Large intestine (tissue), 12 donors: ENCODE measurements around the gene TYSND1. TPM values are rescaled to one million over a fixed set of nuclear protein-coding genes. Genes with fewer than 3 reads are reported as not detected.

ENCODE experiments used
- DNase-seq, 2 donors: peaks; one replicate each; pipeline versions ENCODE4 v3.0.0 to v3.0.0-alpha.2; 2013
- H3K27ac ChIP-seq: one replicate; pipeline ENCODE4 v1.5.1; 2013; ENCODE audit warnings: low read length
- H3K27me3 ChIP-seq: 2 replicates; pipeline ENCODE4 v1.6.1; 2013; ENCODE audit warnings: low read length; ENCODE audit not compliant: control insufficient read depth, insufficient read depth
- H3K36me3 ChIP-seq: 2 replicates; pipeline ENCODE4 v1.6.1; 2013; ENCODE audit warnings: low read length; ENCODE audit not compliant: control insufficient read depth, insufficient read depth
- H3K4me1 ChIP-seq: one replicate; pipeline ENCODE4 v1.6.1; 2013; ENCODE audit warnings: low read length; ENCODE audit not compliant: control insufficient read depth, insufficient read depth
- H3K4me3 ChIP-seq: one replicate; pipeline ENCODE4 v1.5.1; 2013; ENCODE audit warnings: low read length
- H3K9me3 ChIP-seq: one replicate; pipeline ENCODE4 v1.6.1; 2013; ENCODE audit warnings: mild to moderate bottlenecking, low read depth, low read length, moderate library complexity; ENCODE audit not compliant: control insufficient read depth
- WGBS: methylation state at CpG from one replicate; pipeline ENCODE4 v1.1.5; 2013; ENCODE audit warnings: low lambda C conversion rate; ENCODE audit not compliant: insufficient coverage; 5-methylcytosine and 5-hydroxymethylcytosine counted together
- long read RNA-seq, 11 donors: transcript quantifications; one replicate each; lab custom pipeline, GENCODE V29; 2026
- polyA plus RNA-seq: library from polyadenylated mRNA; unstranded; fragments of 120-200 nt; gene quantifications from one replicate; pipeline ENCODE4 v1.2.1, GENCODE V29; 2013

The TYSND1 gene, protein sequence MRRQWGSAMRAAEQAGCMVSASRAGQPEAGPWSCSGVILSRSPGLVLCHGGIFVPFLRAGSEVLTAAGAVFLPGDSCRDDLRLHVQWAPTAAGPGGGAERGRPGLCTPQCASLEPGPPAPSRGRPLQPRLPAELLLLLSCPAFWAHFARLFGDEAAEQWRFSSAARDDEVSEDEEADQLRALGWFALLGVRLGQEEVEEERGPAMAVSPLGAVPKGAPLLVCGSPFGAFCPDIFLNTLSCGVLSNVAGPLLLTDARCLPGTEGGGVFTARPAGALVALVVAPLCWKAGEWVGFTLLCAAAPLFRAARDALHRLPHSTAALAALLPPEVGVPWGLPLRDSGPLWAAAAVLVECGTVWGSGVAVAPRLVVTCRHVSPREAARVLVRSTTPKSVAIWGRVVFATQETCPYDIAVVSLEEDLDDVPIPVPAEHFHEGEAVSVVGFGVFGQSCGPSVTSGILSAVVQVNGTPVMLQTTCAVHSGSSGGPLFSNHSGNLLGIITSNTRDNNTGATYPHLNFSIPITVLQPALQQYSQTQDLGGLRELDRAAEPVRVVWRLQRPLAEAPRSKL
- 15.7 TPM for polyA plus RNA-seq
- long read RNA-seq, donor 1, partial matches to known transcripts: 0 of 2 reads
- long read RNA-seq, donor 1, other reads (novel, unspliced or antisense): 0 of 2 reads
- long read RNA-seq, donor 2, transcript TYSND1-201 (4 exons, 3,644 nt): major isoform, 7 of 11 reads
- long read RNA-seq, donor 2, partial matches to known transcripts: 0 of 11 reads
- long read RNA-seq, donor 2, other reads (novel, unspliced or antisense): 0 of 11 reads
- long read RNA-seq, donor 3: 0 reads
- long read RNA-seq, donor 4, partial matches to known transcripts: 0 of 1 reads
- long read RNA-seq, donor 4, other reads (novel, unspliced or antisense): 0 of 1 reads
- long read RNA-seq, donor 5, partial matches to known transcripts: 0 of 6 reads
- long read RNA-seq, donor 5, other reads (novel, unspliced or antisense): 0 of 6 reads
- long read RNA-seq, donor 6, transcript TYSND1-201 (4 exons, 3,644 nt): major isoform, 5 of 15 reads
- long read RNA-seq, donor 6, partial matches to known transcripts: 9 of 15 reads
- long read RNA-seq, donor 6, other reads (novel, unspliced or antisense): 0 of 15 reads
- long read RNA-seq, donor 7, partial matches to known transcripts: 0 of 2 reads
- long read RNA-seq, donor 7, other reads (novel, unspliced or antisense): 0 of 2 reads
- long read RNA-seq, donor 8, transcript TYSND1-201 (4 exons, 3,644 nt): major isoform, 12 of 24 reads
- long read RNA-seq, donor 8, partial matches to known transcripts: 8 of 24 reads
- long read RNA-seq, donor 8, other reads (novel, unspliced or antisense): 0 of 24 reads
- long read RNA-seq, donor 9, transcript TYSND1-201 (4 exons, 3,644 nt): major isoform, 7 of 11 reads
- long read RNA-seq, donor 9, partial matches to known transcripts: 0 of 11 reads
- long read RNA-seq, donor 9, other reads (novel, unspliced or antisense): 0 of 11 reads
- long read RNA-seq, donor 10, transcript TYSND1-201 (4 exons, 3,644 nt): major isoform, 8 of 10 reads
- long read RNA-seq, donor 10, partial matches to known transcripts: 0 of 10 reads
- long read RNA-seq, donor 10, other reads (novel, unspliced or antisense): 0 of 10 reads
- long read RNA-seq, donor 11, partial matches to known transcripts: 0 of 10 reads
- long read RNA-seq, donor 11, other reads (novel, unspliced or antisense): 0 of 10 reads

DNA sequence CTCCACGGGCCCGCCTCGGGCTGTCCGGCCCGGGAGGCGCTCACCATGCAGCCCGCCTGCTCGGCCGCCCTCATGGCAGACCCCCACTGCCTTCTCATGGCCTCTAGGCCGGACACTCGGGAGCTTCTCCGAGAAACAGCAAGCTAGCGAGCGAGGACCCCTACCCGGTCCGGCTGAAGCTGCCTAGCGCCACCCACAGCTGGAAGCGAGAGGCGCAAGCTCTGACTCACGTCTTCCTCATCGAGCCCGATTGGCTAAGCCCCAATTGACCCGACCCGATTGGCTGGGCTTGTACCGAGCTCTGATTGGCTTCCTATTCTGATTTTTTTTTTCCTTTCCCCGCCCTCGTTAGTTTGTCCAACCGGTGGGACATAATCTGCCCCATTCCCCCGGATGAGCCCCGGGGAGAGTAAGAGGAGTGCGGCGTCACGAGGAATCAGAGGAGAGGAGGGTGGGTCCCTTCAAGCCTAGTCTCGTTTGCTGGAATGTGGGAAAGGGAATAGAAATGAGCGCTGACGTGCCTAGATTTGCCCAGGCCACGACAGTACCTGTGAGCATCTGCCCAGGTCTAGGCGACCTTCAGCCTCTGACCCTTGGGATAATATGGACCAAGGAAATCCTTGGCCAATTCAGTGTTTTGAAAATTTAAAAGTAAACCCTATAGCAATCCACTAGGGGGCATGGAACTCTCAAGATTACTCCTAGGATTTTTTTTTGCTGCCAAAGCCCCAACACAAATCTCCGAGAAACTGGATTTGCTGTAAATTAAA is at the start of gene TYSND1:
TYSND1 (minus strand) TSS at position 212 of the 770 bp plus-strand sequence; CDS start at position 98, 114 bp downstream.
- H3K9me3 ChIP-seq: no peaks in the 10 kb centered on the region
- peak; percentile 97 to 98 for DNase-seq
- no peaks in the 10 kb centered on the region for H3K27me3 ChIP-seq
- peak within 1 kb of the TSS; percentile 76 for H3K27ac ChIP-seq
- H3K36me3 ChIP-seq: peaks cover 22% of the 10 kb centered on the region
- peak within 1 kb of the TSS; percentile 69 for H3K4me3 ChIP-seq
- H3K4me1 ChIP-seq: peaks cover 16% of the 10 kb centered on the region
- no CpG with 5 or more reads among the region's 39 CpGs for WGBS

DNA sequence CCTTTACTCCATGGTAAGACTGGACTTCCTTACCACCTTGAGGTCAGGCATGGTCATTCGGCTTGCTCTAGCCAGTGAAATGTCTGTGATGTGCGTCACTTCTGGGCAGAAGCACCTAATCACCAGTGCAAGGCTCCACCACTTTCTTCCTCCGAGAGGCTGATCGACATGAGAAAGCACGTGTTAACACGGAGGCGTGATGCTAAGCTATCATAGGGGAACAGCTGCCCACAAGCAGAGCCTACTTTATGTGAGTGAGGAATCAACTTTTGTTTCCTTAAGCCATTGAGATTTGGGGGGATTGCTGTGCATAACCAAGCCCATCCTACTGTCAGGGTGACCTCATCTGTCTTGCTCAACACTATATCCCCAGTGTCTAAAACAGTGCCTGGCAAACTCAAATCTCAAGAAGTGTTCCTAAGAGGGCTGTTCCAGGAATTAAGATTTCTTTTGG is 46.9 kb upstream of the TYSND1 start:
- Histone ChIP-seq H3K36me3 (peaks cover 1% of the 10 kb centered on the region), H3K27ac (no peak overlapping the region), H3K9me3 (peaks cover under 1% of the 10 kb centered on the region), H3K27me3 (no peaks in the 10 kb centered on the region), H3K4me1 (no peaks in the 10 kb centered on the region), H3K4me3 (no peak overlapping the region)
- no peak for DNase-seq
- WGBS: no CpG with 5 or more reads among the region's 7 CpGs

DNA sequence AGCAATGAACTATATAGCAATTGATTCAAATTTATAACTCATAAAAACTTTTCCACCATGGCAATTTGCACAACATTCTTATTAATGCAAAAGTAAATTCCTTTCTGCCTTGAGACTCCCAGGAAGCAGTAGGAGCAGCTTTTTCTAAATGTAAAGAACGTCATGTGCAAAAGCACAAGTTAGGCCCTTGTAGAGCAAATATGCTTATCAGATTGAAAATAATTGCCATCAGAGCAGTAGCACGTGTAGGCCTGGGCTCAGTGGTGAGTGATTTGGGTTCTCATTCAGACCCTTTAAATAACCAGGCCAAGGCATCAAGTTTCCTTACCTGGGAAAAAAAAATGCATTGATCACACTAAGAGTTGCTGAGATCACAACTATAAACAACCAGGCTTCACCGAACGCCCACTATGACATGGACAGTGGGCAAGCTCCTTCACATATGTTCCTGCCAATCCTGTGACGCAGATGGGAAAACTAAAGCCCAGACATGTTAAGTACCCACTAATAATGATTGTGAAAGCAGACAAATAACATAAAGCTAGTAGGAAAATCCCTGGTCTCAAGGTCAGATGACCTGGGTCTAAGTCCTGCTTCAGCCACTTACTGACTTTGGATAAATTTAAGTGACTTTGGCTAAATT is 45.9 kb upstream of the TYSND1 start:
- H3K27ac ChIP-seq: no peak overlapping the region
- peak in 1 of 2 donors; percentile 5 for DNase-seq
- WGBS: no CpG with 5 or more reads among the region's 5 CpGs

DNA sequence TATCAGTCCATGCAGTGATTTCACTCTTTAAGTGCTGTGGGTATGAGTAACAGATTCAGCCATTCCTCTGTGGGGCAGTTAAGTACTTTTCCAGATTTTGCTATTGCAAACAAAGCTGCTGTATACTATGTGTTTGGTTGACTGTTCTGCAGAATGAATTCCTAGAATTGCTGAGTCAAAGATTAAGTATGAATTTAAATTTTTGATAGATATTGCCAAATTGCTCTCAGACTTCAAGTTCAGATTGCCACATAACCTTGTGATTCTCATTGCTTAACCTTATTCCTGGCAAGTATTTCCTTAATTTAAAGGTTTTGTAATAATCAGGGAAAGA is 45.4 kb upstream of the TYSND1 start:
- H3K27ac ChIP-seq: no peak overlapping the region
- H3K4me1 ChIP-seq: no peaks in the 10 kb centered on the region
- no peaks in the 10 kb centered on the region for H3K36me3 ChIP-seq
- peak; percentile 14 to 18 for DNase-seq
- no peaks in the 10 kb centered on the region for H3K27me3 ChIP-seq
- H3K9me3 ChIP-seq: no peaks in the 10 kb centered on the region
- no peak overlapping the region for H3K4me3 ChIP-seq

More for the DNA sequence above, 45.9 kb upstream of the TYSND1 start:
- no peaks in the 10 kb centered on the region for H3K36me3 ChIP-seq
- no peaks in the 10 kb centered on the region for H3K4me1 ChIP-seq
- no peaks in the 10 kb centered on the region for H3K27me3 ChIP-seq
- H3K4me3 ChIP-seq: no peak overlapping the region
- H3K9me3 ChIP-seq: no peaks in the 10 kb centered on the region

DNA sequence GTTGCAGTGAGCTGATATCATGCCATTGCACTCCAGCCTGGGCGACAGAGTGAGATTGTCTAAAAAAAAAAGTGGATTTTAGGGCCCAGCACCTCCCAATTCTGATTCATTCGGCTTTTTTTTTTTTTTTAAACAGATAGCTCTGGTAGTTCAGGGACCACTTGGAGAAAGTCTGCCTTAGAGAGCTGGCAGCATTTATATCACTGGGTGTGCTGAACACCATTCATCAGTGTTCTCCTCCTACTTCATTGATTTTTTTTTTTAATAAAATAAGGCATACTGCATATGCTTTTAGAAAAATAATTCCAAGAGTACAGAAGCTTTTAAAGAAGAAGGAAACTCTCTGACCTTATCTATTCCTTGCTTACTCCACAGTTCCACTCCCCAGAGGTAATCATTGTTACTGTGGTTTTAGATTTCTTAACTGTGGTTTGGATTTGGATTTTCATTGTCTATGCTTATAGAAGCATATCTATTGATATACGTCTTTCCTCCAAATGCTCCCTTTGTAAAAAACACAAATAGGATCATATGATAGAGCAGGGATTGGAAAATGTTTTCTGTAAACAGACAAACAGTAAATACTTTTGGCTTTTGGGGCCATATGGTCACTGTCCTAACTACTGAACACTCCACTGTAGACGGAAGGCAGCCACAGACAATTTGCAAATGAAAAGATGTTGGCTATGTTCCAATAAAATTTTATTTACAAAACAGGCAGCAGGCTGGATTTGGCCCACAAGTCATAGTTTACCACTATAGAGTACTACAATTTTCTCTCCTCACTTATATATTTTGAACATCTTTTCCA is 44.9 kb upstream of the TYSND1 start:
- H3K27ac ChIP-seq: no peak overlapping the region

DNA sequence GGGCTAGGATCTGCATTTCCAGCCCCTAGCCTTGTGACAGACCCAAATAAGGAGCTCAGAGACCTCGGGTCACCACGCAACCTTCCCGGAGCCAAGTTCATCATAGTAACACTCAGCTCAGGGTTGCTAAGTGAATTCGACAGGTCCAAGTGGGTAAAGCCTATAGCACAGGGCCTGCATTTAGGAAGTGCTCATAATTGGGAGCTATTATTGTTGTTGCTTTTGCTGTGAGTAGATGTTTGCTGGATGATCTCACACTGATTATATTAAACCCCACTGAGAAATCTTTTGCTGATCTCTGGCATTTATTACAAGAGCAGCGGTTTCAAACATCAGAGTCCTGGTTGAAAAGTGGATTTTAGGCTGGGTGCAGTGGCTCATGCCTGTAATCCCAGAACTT is 44.1 kb upstream of the TYSND1 start:
- H3K4me1 ChIP-seq: no peaks in the 10 kb centered on the region
- H3K27me3 ChIP-seq: no peaks in the 10 kb centered on the region
- H3K27ac ChIP-seq: no peak overlapping the region
- DNase-seq: no peak
- no peaks in the 10 kb centered on the region for H3K36me3 ChIP-seq
- no CpG with 5 or more reads among the region's 5 CpGs for WGBS
- H3K4me3 ChIP-seq: no peak overlapping the region
- no peaks in the 10 kb centered on the region for H3K9me3 ChIP-seq

More for the DNA sequence above, 44.9 kb upstream of the TYSND1 start:
- Histone ChIP-seq H3K27me3 (no peaks in the 10 kb centered on the region), H3K4me1 (no peaks in the 10 kb centered on the region), H3K4me3 (no peak overlapping the region), H3K36me3 (no peaks in the 10 kb centered on the region), H3K9me3 (no peaks in the 10 kb centered on the region)
- 92% methylated on average over 2 of the region's 4 CpGs for WGBS
- no peak for DNase-seq

DNA sequence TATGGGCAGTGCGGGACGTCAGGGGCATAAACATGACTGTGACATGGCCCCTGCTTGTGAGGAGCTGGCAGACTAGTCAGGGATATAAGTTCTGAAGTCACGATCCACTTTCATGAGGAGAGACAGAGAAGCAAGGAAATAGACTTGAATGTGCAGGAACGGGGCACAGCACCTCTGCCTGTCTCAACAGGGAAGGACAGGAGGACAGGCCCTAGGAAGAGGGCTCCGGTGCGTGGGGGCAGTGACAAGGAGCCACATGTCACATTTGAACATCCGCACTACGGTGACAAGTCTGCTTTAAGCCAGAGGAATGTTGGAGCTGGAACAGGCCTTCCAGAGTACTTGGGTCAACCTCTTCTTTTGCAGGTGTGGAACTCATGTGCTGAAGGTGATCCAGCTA is 43.6 kb upstream of the TYSND1 start:
- Histone ChIP-seq H3K4me1 (no peaks in the 10 kb centered on the region), H3K4me3 (no peak overlapping the region), H3K36me3 (no peaks in the 10 kb centered on the region), H3K27ac (no peak overlapping the region), H3K27me3 (no peaks in the 10 kb centered on the region), H3K9me3 (no peaks in the 10 kb centered on the region)
- WGBS: 100% methylated on average over 1 of the region's 8 CpGs
- DNase-seq: no peak

DNA sequence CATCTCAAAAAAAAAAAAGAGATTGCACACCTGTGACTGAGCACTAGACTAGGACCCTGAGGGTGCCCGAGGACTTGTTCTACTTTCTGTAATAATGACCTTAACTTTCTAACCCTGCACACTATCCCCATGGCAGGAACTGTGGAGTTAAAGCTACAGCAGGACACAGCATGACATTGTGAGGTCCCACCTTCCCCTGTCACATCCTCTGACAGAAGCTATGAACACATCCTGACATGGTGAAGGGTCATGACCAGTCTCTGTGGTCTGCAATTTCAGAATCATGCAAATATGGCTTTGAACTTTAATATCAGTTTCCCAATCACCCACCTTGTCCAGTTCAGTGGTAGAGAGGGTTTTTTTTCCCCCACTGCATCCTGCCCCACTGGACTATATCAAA is 42.3 kb upstream of the TYSND1 start:
- Histone ChIP-seq H3K27me3 (no peaks in the 10 kb centered on the region), H3K4me1 (no peaks in the 10 kb centered on the region), H3K9me3 (no peaks in the 10 kb centered on the region), H3K36me3 (no peaks in the 10 kb centered on the region), H3K27ac (no peak overlapping the region), H3K4me3 (no peak overlapping the region)
- WGBS: no CpG with 5 or more reads among the region's 1 CpG
- no peak for DNase-seq
